ENCODE measurements around the gene PRUNE2. TPM values are rescaled to one million over a fixed set of nuclear protein-coding genes. Genes with fewer than 3 reads are reported as not detected.

PRUNE2 gene
- total and polyA plus RNA-seq, 9 of the 15 experiments (the other 6 are each of a cell fraction or from before 2014, with no cell fraction given): 0.05 to 0.45 (median 0.18) TPM; not detected in 1

DNA sequence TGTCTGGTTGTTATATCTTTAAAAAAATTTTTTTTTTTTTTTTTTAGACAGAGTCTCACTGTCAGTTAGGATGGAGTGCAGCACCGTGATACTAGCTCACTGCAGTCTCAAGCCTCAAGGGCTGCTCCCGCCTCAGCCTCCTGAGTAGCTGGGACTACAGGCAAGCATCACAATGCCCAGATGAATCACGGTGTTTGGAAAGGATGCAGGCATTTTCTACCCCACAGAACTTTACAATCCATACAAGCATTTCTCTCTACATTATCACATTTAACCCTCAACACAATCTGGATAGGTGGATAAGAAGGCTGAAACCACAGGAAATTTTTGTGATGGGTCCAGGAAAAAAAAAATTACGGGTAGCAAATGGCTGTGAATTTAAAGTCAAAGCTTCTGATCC is 147.4 kb downstream of the PRUNE2 start (continued):
- TF ChIP-seq, protein P1, sequence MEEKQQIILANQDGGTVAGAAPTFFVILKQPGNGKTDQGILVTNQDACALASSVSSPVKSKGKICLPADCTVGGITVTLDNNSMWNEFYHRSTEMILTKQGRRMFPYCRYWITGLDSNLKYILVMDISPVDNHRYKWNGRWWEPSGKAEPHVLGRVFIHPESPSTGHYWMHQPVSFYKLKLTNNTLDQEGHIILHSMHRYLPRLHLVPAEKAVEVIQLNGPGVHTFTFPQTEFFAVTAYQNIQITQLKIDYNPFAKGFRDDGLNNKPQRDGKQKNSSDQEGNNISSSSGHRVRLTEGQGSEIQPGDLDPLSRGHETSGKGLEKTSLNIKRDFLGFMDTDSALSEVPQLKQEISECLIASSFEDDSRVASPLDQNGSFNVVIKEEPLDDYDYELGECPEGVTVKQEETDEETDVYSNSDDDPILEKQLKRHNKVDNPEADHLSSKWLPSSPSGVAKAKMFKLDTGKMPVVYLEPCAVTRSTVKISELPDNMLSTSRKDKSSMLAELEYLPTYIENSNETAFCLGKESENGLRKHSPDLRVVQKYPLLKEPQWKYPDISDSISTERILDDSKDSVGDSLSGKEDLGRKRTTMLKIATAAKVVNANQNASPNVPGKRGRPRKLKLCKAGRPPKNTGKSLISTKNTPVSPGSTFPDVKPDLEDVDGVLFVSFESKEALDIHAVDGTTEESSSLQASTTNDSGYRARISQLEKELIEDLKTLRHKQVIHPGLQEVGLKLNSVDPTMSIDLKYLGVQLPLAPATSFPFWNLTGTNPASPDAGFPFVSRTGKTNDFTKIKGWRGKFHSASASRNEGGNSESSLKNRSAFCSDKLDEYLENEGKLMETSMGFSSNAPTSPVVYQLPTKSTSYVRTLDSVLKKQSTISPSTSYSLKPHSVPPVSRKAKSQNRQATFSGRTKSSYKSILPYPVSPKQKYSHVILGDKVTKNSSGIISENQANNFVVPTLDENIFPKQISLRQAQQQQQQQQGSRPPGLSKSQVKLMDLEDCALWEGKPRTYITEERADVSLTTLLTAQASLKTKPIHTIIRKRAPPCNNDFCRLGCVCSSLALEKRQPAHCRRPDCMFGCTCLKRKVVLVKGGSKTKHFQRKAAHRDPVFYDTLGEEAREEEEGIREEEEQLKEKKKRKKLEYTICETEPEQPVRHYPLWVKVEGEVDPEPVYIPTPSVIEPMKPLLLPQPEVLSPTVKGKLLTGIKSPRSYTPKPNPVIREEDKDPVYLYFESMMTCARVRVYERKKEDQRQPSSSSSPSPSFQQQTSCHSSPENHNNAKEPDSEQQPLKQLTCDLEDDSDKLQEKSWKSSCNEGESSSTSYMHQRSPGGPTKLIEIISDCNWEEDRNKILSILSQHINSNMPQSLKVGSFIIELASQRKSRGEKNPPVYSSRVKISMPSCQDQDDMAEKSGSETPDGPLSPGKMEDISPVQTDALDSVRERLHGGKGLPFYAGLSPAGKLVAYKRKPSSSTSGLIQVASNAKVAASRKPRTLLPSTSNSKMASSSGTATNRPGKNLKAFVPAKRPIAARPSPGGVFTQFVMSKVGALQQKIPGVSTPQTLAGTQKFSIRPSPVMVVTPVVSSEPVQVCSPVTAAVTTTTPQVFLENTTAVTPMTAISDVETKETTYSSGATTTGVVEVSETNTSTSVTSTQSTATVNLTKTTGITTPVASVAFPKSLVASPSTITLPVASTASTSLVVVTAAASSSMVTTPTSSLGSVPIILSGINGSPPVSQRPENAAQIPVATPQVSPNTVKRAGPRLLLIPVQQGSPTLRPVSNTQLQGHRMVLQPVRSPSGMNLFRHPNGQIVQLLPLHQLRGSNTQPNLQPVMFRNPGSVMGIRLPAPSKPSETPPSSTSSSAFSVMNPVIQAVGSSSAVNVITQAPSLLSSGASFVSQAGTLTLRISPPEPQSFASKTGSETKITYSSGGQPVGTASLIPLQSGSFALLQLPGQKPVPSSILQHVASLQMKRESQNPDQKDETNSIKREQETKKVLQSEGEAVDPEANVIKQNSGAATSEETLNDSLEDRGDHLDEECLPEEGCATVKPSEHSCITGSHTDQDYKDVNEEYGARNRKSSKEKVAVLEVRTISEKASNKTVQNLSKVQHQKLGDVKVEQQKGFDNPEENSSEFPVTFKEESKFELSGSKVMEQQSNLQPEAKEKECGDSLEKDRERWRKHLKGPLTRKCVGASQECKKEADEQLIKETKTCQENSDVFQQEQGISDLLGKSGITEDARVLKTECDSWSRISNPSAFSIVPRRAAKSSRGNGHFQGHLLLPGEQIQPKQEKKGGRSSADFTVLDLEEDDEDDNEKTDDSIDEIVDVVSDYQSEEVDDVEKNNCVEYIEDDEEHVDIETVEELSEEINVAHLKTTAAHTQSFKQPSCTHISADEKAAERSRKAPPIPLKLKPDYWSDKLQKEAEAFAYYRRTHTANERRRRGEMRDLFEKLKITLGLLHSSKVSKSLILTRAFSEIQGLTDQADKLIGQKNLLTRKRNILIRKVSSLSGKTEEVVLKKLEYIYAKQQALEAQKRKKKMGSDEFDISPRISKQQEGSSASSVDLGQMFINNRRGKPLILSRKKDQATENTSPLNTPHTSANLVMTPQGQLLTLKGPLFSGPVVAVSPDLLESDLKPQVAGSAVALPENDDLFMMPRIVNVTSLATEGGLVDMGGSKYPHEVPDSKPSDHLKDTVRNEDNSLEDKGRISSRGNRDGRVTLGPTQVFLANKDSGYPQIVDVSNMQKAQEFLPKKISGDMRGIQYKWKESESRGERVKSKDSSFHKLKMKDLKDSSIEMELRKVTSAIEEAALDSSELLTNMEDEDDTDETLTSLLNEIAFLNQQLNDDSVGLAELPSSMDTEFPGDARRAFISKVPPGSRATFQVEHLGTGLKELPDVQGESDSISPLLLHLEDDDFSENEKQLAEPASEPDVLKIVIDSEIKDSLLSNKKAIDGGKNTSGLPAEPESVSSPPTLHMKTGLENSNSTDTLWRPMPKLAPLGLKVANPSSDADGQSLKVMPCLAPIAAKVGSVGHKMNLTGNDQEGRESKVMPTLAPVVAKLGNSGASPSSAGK (IDR thresholded peaks at IDR 0.05): no peak
- TF ChIP-seq, protein P2, sequence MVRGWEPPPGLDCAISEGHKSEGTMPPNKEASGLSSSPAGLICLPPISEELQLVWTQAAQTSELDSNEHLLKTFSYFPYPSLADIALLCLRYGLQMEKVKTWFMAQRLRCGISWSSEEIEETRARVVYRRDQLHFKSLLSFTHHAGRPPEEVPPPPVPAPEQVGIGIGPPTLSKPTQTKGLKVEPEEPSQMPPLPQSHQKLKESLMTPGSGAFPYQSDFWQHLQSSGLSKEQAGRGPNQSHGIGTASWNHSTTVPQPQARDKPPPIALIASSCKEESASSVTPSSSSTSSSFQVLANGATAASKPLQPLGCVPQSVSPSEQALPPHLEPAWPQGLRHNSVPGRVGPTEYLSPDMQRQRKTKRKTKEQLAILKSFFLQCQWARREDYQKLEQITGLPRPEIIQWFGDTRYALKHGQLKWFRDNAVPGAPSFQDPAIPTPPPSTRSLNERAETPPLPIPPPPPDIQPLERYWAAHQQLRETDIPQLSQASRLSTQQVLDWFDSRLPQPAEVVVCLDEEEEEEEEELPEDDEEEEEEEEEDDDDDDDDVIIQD (CRISPR knock-in tag; IDR thresholded peaks at IDR 0.05): no peak
- TF ChIP-seq NRF1 (conservative IDR thresholded peaks at IDR 0.05 in 1 of 2, IDR thresholded peaks at IDR 0.05 in 1 of 2) (no peak), CREB5 (CRISPR knock-in tag; IDR thresholded peaks at IDR 0.05) (no peak), NFE2 (IDR thresholded peaks at IDR 0.05; ENCODE audit: low read depth) (no peak), KDM5B (IDR thresholded peaks at IDR 0.05; ENCODE audit: insufficient replicate concordance, low read depth, low read length) (no peak), NR3C1 (CRISPR knock-in tag; IDR thresholded peaks at IDR 0.05) (no peak), NFIX (CRISPR knock-in tag; IDR thresholded peaks at IDR 0.05; ENCODE audit: low read depth) (no peak)

Measured in K562 (cell line).